Measurements from ENCODE around the gene DNAJB9. TPM values are rescaled to one million over a fixed set of nuclear protein-coding genes. Genes with fewer than 3 reads are reported as not detected.
"Not testable (repeated sequence)": the region's sequence is repeated elsewhere in the genome, so short reads cannot be mapped to it uniquely, and the experiment has no call there.

DNAJB9 gene
- polyA plus RNA-seq, 3 donors, result 18.1 to 20.7 (median 18.4) TPM

- H3K27ac Mint-ChIP-seq, result no peak overlapping the region
- no peaks in the 10 kb centered on the region for H3K36me3 Mint-ChIP-seq
- H3K9me3 ChIP-seq (replicated peaks in 1 of 2; ENCODE audit: control insufficient read depth in 1 of 2, insufficient read depth in 1 of 2, low read length in 2 of 2), result no peaks in the 10 kb centered on the region
- H3K4me1 Mint-ChIP-seq, result no peaks in the 10 kb centered on the region
- H3K4me3 ChIP-seq (replicated peaks in 1 of 3; ENCODE audit: low read depth in 2 of 3, low read length in 3 of 3), result no peak overlapping the region
- H3K4me1 ChIP-seq (ENCODE audit: control insufficient read depth in 1 of 2, insufficient read depth in 2 of 2, low read length in 2 of 2), result no peaks in the 10 kb centered on the region
- no CpG with 5 or more reads among the region's 2 CpGs for WGBS (ENCODE audit: insufficient coverage)
- no peak overlapping the region for H3K4me2 ChIP-seq (replicated peaks; ENCODE audit: extremely low read depth, low read length, poor library complexity, severe bottlenecking)
- H3K9me3 Mint-ChIP-seq, result peaks cover 0 to 2% (median 0%) of the 10 kb centered on the region in 7 donors
- no peaks in the 10 kb centered on the region for H3K79me2 ChIP-seq (ENCODE audit: insufficient read depth, low read length)
- H2AFZ ChIP-seq (ENCODE audit: insufficient read depth, low read depth, low read length, poor library complexity, severe bottlenecking), result no peak overlapping the region
- intact Hi-C loops (cut with micrococcal nuclease), result no loop called here
- H3K27me3 Mint-ChIP-seq (ENCODE audit: low read depth in 3 of 3), result peaks cover 0 to 2% (median 2%) of the 10 kb centered on the region in 3 donors
- H3K27ac ChIP-seq (ENCODE audit: low read depth in 1 of 2, low read length in 2 of 2), result no peak overlapping the region
- no peaks in the 10 kb centered on the region for H3K36me3 ChIP-seq (replicated peaks in 1 of 2; ENCODE audit: control insufficient read depth in 1 of 2, insufficient read depth in 2 of 2, low read length in 2 of 2)
- no peak for TF ChIP-seq CTCF (IDR thresholded peaks at IDR 0.05)
- no peak overlapping the region for H3K4me3 Mint-ChIP-seq
- DNase-seq, result no peak
- H4K20me1 ChIP-seq (ENCODE audit: insufficient read depth, low read length), result no peaks in the 10 kb centered on the region
- H3K9ac ChIP-seq (ENCODE audit: insufficient read depth, low read length, poor library complexity, severe bottlenecking), result no peak overlapping the region
- no peaks in the 10 kb centered on the region for H3K27me3 ChIP-seq (ENCODE audit: control insufficient read depth in 2 of 2, insufficient read depth in 2 of 2, low read length in 2 of 2)
These were observed 28.2 kb upstream of the DNAJB9 start for GRCh38 chr7:108541478-108541877.

GRCh38 chr7:108548141-108548896, 21.4 kb upstream of the DNAJB9 start:
- H3K4me3 ChIP-seq (replicated peaks in 1 of 3; ENCODE audit: low read depth in 2 of 3, low read length in 3 of 3); H3K27ac ChIP-seq (ENCODE audit: low read depth in 1 of 2, low read length in 2 of 2); H2AFZ ChIP-seq (ENCODE audit: insufficient read depth, low read depth, low read length, poor library complexity, severe bottlenecking); H3K4me1 ChIP-seq (ENCODE audit: control insufficient read depth in 1 of 2, insufficient read depth in 2 of 2, low read length in 2 of 2); H3K27ac Mint-ChIP-seq; H3K4me2 ChIP-seq (replicated peaks; ENCODE audit: extremely low read depth, low read length, poor library complexity, severe bottlenecking); H3K9ac ChIP-seq (ENCODE audit: insufficient read depth, low read length, poor library complexity, severe bottlenecking); DNase-seq; H3K9me3 Mint-ChIP-seq; H3K36me3 ChIP-seq (replicated peaks in 1 of 2; ENCODE audit: control insufficient read depth in 1 of 2, insufficient read depth in 2 of 2, low read length in 2 of 2); H3K27me3 Mint-ChIP-seq (ENCODE audit: low read depth in 3 of 3); H3K4me1 Mint-ChIP-seq; H3K27me3 ChIP-seq (ENCODE audit: control insufficient read depth in 2 of 2, insufficient read depth in 2 of 2, low read length in 2 of 2); H4K20me1 ChIP-seq (ENCODE audit: insufficient read depth, low read length); H3K4me3 Mint-ChIP-seq; H3K79me2 ChIP-seq (ENCODE audit: insufficient read depth, low read length); H3K9me3 ChIP-seq (replicated peaks in 1 of 2; ENCODE audit: control insufficient read depth in 1 of 2, insufficient read depth in 1 of 2, low read length in 2 of 2); H3K36me3 Mint-ChIP-seq; intact Hi-C loops (cut with micrococcal nuclease): not testable (repeated sequence)
- no CpG with 5 or more reads among the region's 2 CpGs for WGBS (ENCODE audit: insufficient coverage)

- peaks cover 22 to 32% of the 10 kb centered on the region in 2 donors for H3K9me3 ChIP-seq (replicated peaks in 1 of 2; ENCODE audit: control insufficient read depth in 1 of 2, insufficient read depth in 1 of 2, low read length in 2 of 2)
- H3K27me3 ChIP-seq (ENCODE audit: control insufficient read depth in 2 of 2, insufficient read depth in 2 of 2, low read length in 2 of 2); H3K27ac ChIP-seq (ENCODE audit: low read depth in 1 of 2, low read length in 2 of 2); H2AFZ ChIP-seq (ENCODE audit: insufficient read depth, low read depth, low read length, poor library complexity, severe bottlenecking); H3K4me3 ChIP-seq (replicated peaks in 1 of 3; ENCODE audit: low read depth in 2 of 3, low read length in 3 of 3); H3K4me2 ChIP-seq (replicated peaks; ENCODE audit: extremely low read depth, low read length, poor library complexity, severe bottlenecking); H3K79me2 ChIP-seq (ENCODE audit: insufficient read depth, low read length); H3K27me3 Mint-ChIP-seq (ENCODE audit: low read depth in 3 of 3); DNase-seq; H3K9ac ChIP-seq (ENCODE audit: insufficient read depth, low read length, poor library complexity, severe bottlenecking); H3K4me3 Mint-ChIP-seq; H3K36me3 ChIP-seq (replicated peaks in 1 of 2; ENCODE audit: control insufficient read depth in 1 of 2, insufficient read depth in 2 of 2, low read length in 2 of 2); H4K20me1 ChIP-seq (ENCODE audit: insufficient read depth, low read length); intact Hi-C loops (cut with micrococcal nuclease); H3K4me1 ChIP-seq (ENCODE audit: control insufficient read depth in 1 of 2, insufficient read depth in 2 of 2, low read length in 2 of 2); H3K27ac Mint-ChIP-seq; H3K4me1 Mint-ChIP-seq: not testable (repeated sequence)
- Mint-ChIP-seq H3K9me3 (peaks cover 17 to 50% (median 32%) of the 10 kb centered on the region in 7 donors), H3K36me3 (peaks cover 4 to 12% of the 10 kb centered on the region in 2 donors)
These were observed 13.0 kb upstream of the DNAJB9 start for GRCh38 chr7:108556665-108557064.

All from CD14-positive monocyte (primary cell).